ENCODE measurements around the gene PYCR2. TPM values are rescaled to one million over a fixed set of nuclear protein-coding genes. Genes with fewer than 3 reads are reported as not detected.

The PYCR2 gene
- total and polyA plus RNA-seq, 10 of the 15 experiments (the other 5 are each of a cell fraction or from before 2014, with no cell fraction given), result 1.7 to 81.8 (median 54.9) TPM

GRCh38 chr1:225882694-225883615 lies 41.1 kb downstream of the PYCR2 start:
- peak overlapping the region; percentile 90 for H3K9ac ChIP-seq (ENCODE audit: control insufficient read depth, insufficient read depth, low read length)
- WGBS (ENCODE audit: insufficient coverage, insufficient replicate concordance, low lambda C conversion rate, missing lambda C conversion rate), result 1% methylated on average over 63 of the region's 63 CpGs
- H3K36me3 ChIP-seq (ENCODE audit: control insufficient read depth in 2 of 2, insufficient read depth in 2 of 2, low read length in 1 of 2), result no peaks in the 10 kb centered on the region; a peak in 1 of 4 replicates
- peaks cover 30% of the 10 kb centered on the region for H3K4me1 ChIP-seq (ENCODE audit: control insufficient read depth, insufficient read depth, low read length)
- BruUV-seq (replicated peaks), result no TSS peak
- peak; percentile 52 for FAIRE-seq
- 0 out of 2 replicates have a peak, but pooled peaks cover 3% of the 10 kb centered on the region for H4K20me1 ChIP-seq (ENCODE audit: control insufficient read depth, insufficient read depth)
- RAD21 ChIA-PET (ENCODE audit: unreplicated experiment), result interaction anchor here (0.7 to 3.7 kb wide), 8 partner anchors 12 to 405 kb away, joined by 3 to 37 read pairs (median 8); partner anchors contain the start of genes PYCR2 and SRP9
- ATAC-seq, result peak; percentile 46
- peak overlapping the region; percentile 77 for H3K27ac ChIP-seq (ENCODE audit: control insufficient read depth, insufficient read depth)
- peak overlapping the region; percentile 96 for H3K4me2 ChIP-seq (ENCODE audit: control insufficient read depth, insufficient read depth)
- peak overlapping the region; percentile 93 for H2AFZ ChIP-seq (ENCODE audit: control insufficient read depth, low read depth, low read length)
- intact Hi-C loops (cut with micrococcal nuclease; ENCODE audit: unreplicated experiment), result loop anchor here (1.0 kb wide), 1 partner anchor 14 kb away; no protein-coding TSS in a partner anchor
- SMC1A ChIA-PET (ENCODE audit: uncharacterized antibody, unreplicated experiment), result interaction anchor here (0.7 to 5.1 kb wide), 12 partner anchors 12 to 459 kb away, joined by 3 to 29 read pairs (median 4); partner anchors contain the start of genes EPHX1, PYCR2 and SRP9
- POLR2A ChIA-PET, result interaction anchor here (0.5 to 4.9 kb wide), 15 partner anchors 12 to 481 kb away, joined by 3 to 30 read pairs (median 6); partner anchors contain the start of genes PYCR2 and SRP9
- no peak for DNase-seq (ENCODE audit: low read depth, low spot score)
- H3K27me3 ChIP-seq (replicated peaks in 1 of 2; ENCODE audit: control insufficient read depth in 2 of 2, insufficient read depth in 2 of 2, low read length in 1 of 2), result no peaks in the 10 kb centered on the region
- in situ Hi-C loops (cut with MboI), result no loop called here
- no peaks in the 10 kb centered on the region for H3K9me3 ChIP-seq (replicated peaks; ENCODE audit: control insufficient read depth, insufficient read depth, low read length)
- H3K4me3 ChIP-seq, result peak overlapping the region; percentile 88
- CTCF ChIA-PET, result interaction anchor here (0.6 to 4.9 kb wide), 21 partner anchors 11 to 525 kb away, joined by 3 to 40 read pairs (median 4); partner anchors contain the start of genes PARP1 and SRP9
- H3K79me2 ChIP-seq (ENCODE audit: control insufficient read depth, insufficient read depth, low read length), result peaks cover 30% of the 10 kb centered on the region
- TF ChIP-seq KLF5 (IDR thresholded peaks at IDR 0.05; ENCODE audit: partially characterized antibody), result no peak
- TF ChIP-seq, protein P1, sequence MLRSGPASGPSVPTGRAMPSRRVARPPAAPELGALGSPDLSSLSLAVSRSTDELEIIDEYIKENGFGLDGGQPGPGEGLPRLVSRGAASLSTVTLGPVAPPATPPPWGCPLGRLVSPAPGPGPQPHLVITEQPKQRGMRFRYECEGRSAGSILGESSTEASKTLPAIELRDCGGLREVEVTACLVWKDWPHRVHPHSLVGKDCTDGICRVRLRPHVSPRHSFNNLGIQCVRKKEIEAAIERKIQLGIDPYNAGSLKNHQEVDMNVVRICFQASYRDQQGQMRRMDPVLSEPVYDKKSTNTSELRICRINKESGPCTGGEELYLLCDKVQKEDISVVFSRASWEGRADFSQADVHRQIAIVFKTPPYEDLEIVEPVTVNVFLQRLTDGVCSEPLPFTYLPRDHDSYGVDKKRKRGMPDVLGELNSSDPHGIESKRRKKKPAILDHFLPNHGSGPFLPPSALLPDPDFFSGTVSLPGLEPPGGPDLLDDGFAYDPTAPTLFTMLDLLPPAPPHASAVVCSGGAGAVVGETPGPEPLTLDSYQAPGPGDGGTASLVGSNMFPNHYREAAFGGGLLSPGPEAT (IDR thresholded peaks at IDR 0.05; ENCODE audit: low read depth), result no peak
- TF ChIP-seq MXI1 (IDR thresholded peaks at IDR 0.05; ENCODE audit: low read depth, low read length), result no peak
- no peak for TF ChIP-seq CHD1 (IDR thresholded peaks at IDR 0.05; ENCODE audit: low read depth, low read length)
- TF ChIP-seq MTA2 (IDR thresholded peaks at IDR 0.05; ENCODE audit: low read depth), result no peak
- peak in 1 of 2 experiments; percentile 1; a peak in 1 of 4 replicates for TF ChIP-seq BHLHE40 (IDR thresholded peaks at IDR 0.05; ENCODE audit: borderline replicate concordance in 1 of 2, low read depth in 2 of 2, low read length in 1 of 2)
- TF ChIP-seq, protein P2, sequence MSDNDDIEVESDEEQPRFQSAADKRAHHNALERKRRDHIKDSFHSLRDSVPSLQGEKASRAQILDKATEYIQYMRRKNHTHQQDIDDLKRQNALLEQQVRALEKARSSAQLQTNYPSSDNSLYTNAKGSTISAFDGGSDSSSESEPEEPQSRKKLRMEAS (IDR thresholded peaks at IDR 0.05; ENCODE audit: low read depth, low read length), result 0 out of 2 replicates have a peak, but pooled peaks have one; percentile 1
- no peak for TF ChIP-seq YY1 (IDR thresholded peaks at IDR 0.05; ENCODE audit: low read depth, low read length)
- no peak for TF ChIP-seq MYB (IDR thresholded peaks at IDR 0.05; ENCODE audit: borderline replicate concordance, low read depth, low read length)
- TF ChIP-seq ATF3 (IDR thresholded peaks at IDR 0.05; ENCODE audit: borderline replicate concordance, extremely low read depth, low read depth, low read length), result no peak
- no peak for TF ChIP-seq RAD51 (IDR thresholded peaks at IDR 0.05)
- no peak for TF ChIP-seq TCF3 (IDR thresholded peaks at IDR 0.05; ENCODE audit: borderline replicate concordance, insufficient read depth, low read depth, low read length)
- no peak for TF ChIP-seq CHD4 (IDR thresholded peaks at IDR 0.05)
- no peak for TF ChIP-seq ZNF207 (IDR thresholded peaks at IDR 0.05; ENCODE audit: borderline replicate concordance)
- no peak for TF ChIP-seq ZNF24 (IDR thresholded peaks at IDR 0.05)
- no peak for TF ChIP-seq PAX8 (IDR thresholded peaks at IDR 0.05)
- TF ChIP-seq FOS (IDR thresholded peaks at IDR 0.05; ENCODE audit: borderline replicate concordance, extremely low read depth, insufficient read length), result no peak
- no peak for TF ChIP-seq CBFB (IDR thresholded peaks at IDR 0.05; ENCODE audit: low read depth)
- no peak for TF ChIP-seq ETV6 (conservative IDR thresholded peaks at IDR 0.05 in 1 of 2, IDR thresholded peaks at IDR 0.05 in 1 of 2; ENCODE audit: borderline replicate concordance in 1 of 2, low read depth in 1 of 2)
- no peak for TF ChIP-seq RFX5 (IDR thresholded peaks at IDR 0.05; ENCODE audit: low read depth, low read length)
- TF ChIP-seq GATAD2B (conservative IDR thresholded peaks at IDR 0.05; ENCODE audit: low read depth), result 0 out of 2 replicates have a peak, but pooled peaks have one; percentile 14
